GM11168 (cell line): ENCODE measurements around the gene AFF1.
"Not testable (repeated sequence)": the region's sequence is repeated elsewhere in the genome, so short reads cannot be mapped to it uniquely, and the experiment has no call there.

Source experiments
- in situ Hi-C: fragments of 300-500 bp; cut with MboI; formaldehyde crosslinking; loops from one replicate; pipeline ENCODE4 v1.12.0; 2022; ENCODE audit warnings: low sequenced_read_pairs; ENCODE audit not compliant: unreplicated experiment

AFF1 gene

GRCh38 chr4:87006676-87007527 lies 72.1 kb downstream of the AFF1 start:
- in situ Hi-C loops: no loop called here

DNA sequence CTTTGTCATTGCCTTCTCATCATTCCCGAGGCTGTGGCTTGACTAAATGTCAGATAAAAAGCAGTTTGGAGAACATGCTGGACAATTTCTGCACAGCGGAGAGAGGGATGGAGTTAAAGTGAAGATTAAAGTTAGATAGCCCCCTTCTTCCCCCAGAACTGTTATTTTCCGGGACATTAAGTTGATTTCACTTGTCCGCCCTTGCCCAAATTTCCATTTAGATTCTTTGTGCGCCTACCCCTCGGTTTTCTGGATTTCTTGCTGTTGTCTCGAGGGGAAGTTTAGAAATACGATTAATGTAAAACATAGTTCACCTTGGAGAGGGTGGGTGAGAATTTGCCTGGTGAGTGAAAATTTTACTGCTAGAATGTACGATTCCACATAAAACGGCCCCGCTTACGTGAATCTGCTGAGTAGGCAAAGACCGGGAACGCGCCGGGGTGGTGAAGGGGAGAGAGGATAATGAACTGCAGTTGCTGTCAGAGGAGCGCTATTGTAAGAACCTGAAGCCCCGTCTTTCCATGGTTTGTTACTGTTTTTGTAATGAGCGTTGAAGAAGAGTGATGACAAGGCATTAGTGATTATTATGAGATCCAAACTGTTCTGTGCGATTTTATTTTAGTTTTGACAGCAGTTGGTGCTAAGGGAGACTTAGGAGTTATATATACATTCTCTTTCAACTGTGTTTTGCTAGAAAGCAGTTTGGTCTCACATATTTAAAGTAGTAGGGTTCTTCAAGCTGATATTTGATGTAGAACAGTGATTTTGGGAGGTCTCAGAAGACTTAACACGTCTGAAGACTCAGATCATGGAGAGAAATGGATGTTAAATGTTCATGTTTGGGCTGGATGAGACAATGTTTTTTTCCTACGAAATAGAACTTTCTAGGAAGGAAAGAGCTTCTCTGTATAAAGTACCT lies 73.0 kb downstream of the AFF1 start:
- in situ Hi-C loops: no loop called here

DNA sequence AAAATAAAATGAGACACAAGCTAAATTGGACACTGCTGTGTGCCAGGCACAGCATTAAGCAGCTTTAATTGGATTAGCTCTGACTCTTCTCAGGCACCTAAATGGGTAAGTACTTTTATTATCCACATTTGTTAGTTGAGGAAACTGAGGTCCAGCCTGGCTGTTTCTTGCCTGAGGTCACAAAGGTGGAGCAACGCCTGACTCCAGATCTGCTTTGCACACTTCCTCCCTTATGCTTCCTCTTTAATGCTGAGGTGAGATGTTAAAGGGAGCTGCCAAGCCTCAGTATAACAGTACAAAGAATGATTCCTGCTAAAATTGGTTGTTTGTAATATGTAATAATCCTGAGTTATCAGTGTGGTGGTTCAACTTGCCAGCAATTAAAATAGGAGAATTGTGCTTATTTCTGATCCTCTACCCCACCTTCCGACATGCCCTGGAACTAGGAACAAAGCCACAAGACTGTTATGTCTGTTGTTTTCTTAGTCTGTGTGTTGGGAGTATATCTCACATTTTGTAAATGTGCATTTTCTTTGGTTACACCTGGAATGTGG lies 74.4 kb downstream of the AFF1 start:
- in situ Hi-C loops: no loop called here

DNA sequence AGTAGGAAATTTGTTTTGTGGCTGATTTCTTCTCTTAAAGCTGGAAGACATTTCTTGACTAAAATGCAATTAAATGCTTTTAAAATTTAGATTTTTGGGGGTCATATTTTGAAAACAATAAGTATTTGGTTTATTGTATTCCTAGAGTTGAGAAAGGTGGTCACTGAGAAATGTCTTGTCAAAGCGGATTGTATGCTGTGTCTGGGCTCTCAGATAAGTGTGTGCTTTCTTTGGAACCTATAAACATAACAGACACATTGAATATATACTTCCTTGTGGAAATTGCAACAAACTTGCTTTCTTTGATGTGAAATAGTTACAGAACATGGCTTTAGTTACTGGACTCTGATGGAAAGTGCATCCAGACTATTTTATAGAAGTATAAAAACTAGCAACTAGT lies 75.4 kb downstream of the AFF1 start:
- in situ Hi-C loops: no loop called here

- in situ Hi-C loops: no loop called here
Observed at GRCh38 chr4:87011340-87012034, 76.7 kb downstream of the AFF1 start.

DNA sequence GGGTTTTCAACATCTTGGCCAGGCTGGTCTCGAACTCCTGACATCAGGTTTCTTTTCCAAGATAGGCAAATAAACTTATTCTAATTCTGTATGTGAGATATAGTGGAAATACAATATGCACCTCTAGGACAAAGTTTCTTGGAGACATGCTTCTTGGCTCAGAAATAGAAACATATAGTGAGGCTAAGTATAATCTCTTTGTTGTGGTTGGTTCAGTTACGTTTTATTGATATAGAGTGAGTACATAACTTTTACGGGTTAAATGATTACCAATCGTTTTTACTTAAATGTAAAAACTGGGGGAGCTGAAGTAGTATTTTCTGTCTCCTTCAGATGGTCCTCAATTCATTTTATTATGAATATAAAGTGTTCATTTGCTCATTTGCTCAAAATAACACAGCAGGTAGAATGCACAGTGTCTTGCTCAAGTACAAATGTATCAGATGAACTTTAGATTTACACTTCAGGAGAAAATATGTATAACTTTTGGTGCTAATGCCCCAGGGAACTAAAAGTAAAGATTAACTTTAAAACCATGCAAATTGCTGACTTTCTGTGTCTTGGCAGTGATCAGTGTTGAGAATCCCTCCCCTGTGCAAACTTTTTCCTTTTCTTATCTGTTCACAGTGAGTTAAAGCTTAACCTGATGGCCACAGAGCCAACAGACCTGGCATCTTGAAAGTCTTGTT lies 77.6 kb downstream of the AFF1 start:
- in situ Hi-C loops: no loop called here

- in situ Hi-C loops: not testable (repeated sequence)
Observed at GRCh38 chr4:87012954-87013308, 78.1 kb downstream of the AFF1 start.

- in situ Hi-C loops: no loop called here
Observed at GRCh38 chr4:87014284-87014782, 79.5 kb downstream of the AFF1 start.

DNA sequence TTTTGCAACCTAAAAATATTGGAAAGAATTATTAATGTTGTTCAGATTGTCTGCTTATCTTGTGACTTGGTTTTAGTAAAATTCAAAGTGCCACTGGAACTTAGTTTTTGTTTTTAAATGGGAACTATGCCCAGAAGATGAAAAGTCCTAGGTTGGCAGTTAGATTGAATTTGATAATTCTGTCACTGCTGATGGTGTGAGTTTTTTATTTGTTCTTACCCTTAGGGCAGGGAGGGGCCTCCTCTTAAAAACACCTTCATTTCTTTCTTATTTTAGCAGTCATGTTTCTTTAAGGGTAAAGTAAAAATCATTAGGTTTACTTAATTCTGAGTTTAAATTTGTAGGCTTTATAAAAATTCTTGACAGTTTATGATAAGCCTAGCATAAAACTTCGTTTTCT lies 80.6 kb downstream of the AFF1 start:
- in situ Hi-C loops: no loop called here

GRCh38 chr4:87017580-87018342 lies 83.0 kb downstream of the AFF1 start:
- in situ Hi-C loops: no loop called here

GRCh38 chr4:87018753-87019152 lies 83.9 kb downstream of the AFF1 start:
- in situ Hi-C loops: no loop called here

DNA sequence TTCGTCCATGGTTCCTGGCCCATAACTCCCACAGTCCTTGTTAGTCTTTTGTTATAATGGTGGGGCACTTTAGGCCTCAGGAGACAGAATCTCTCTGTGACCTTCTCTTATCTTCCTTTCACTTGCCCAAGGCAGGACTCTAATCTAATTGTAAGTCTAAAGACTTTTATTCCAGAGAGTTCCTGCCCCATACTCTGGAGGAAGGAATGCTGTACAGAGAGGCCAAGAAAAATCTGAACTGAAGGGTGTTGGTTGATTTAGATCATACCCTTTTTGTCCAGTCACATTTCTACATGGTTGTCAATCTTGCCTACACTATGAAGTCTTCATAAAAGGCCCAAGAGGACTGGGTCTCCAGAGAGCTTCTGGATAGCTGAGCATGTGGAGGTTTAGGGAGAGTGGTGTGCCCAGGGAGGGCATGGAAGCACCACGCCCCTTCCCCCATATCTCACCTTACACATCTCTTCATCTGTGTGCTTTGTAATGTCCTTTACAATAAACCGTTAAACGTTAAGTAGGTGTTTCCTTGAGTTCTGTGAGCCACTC lies 84.5 kb downstream of the AFF1 start:
- in situ Hi-C loops: no loop called here

- in situ Hi-C loops: loop anchor here (10.0 kb wide), 1 partner anchor 75 kb away; no protein-coding TSS in a partner anchor
Observed at GRCh38 chr4:87019898-87020297, 85.1 kb downstream of the AFF1 start.

DNA sequence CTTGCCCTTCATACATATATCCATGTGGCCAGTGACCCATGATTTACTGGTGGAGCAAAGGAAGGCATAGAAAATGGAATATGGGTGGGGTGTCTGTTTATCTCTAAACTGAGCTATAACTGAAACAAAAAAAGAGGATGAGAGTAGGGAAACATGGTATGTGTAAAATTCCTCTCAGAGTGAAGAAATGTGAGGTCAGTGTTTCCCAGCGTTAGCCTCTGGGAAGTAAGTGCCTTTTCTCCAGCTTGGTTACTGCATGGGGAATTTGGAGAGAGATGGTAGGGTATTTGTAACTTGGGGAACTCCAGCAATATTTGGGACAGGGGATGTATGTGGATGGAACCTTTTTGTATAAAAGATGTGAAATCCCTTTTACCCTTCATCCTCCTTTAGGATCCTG lies 89.4 kb downstream of the AFF1 start:
- in situ Hi-C loops: loop anchor here (10.0 kb wide), 1 partner anchor 71 kb away; no protein-coding TSS in a partner anchor

DNA sequence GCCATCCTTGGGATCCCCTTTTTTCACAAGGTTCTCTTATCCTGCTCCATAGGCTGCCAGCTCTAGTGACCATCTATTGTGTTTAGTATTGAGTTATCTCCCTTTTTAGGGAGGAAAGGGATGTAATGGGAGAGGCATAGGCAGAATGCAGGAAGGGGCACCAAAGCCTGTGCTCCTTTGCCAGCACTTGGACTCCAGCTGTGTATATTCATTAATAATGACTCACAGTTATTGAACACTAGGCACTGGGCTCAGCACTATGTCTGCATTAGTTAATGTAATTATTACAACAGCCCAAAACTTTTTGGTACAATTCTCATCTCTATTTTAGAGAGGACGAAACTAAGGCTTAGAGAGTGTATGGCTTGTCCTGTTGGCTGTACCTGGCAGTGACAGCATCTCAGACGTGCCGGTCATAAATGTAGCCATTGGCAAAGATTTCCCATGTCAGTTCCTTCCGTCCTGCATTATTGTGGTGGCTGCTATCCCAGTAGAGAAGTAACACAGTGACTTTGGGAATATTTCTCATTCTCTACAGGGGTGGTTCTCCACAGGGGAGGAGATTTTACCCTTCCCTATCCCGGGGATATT lies 90.3 kb downstream of the AFF1 start:
- in situ Hi-C loops: loop anchor here (10.0 kb wide), 1 partner anchor 70 kb away; no protein-coding TSS in a partner anchor

- in situ Hi-C loops: loop anchor here (10.0 kb wide), 1 partner anchor 69 kb away; no protein-coding TSS in a partner anchor
Observed at GRCh38 chr4:87025614-87026041, 90.8 kb downstream of the AFF1 start.

GRCh38 chr4:87026800-87027495 lies 92.1 kb downstream of the AFF1 start:
- in situ Hi-C loops: loop anchor here (10.0 kb wide), 1 partner anchor 68 kb away; no protein-coding TSS in a partner anchor
